ENCODE data around the gene SPTBN4.

SPTBN4 gene

DNA sequence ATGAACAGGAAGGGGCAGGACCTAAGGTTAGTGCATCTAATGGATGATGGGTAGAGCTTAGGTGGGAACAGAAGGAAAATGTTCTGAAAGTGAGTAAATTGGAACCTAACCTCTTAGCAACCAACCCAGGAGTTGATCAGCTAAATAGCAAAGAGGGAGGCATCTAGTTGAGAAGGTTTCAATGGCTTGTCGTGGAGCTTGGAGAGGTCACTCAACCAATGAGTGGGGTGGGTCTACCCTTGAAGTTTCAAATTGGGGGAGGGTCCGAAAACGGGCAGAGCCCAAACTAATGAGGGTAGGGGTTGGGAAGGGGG is 104.2 kb downstream of the SPTBN4 start:
- Histone ChIP-seq H3K4me1 (ENCODE audit: control insufficient read depth, insufficient read depth, low read length) (peaks cover 16% of the 10 kb centered on the region), H3K36me3 (ENCODE audit: control insufficient read depth in 2 of 2, insufficient read depth in 1 of 2, low read length in 2 of 2) (no peaks in the 10 kb centered on the region), H3K4me3 (ENCODE audit: low read depth, low read length) (no peak overlapping the region), H3K9me3 (ENCODE audit: control insufficient read depth, insufficient read depth, low read depth, low read length) (no peaks in the 10 kb centered on the region), H3K27ac (ENCODE audit: extremely low read depth, low read depth, low read length) (no peak overlapping the region)
- ChIA-PET POLR2A (interaction anchor here (0.6 to 2.0 kb wide), 37 partner anchors 9 to 1351 kb away, joined by 3 to 35 read pairs (median 5); partner anchors contain the start of genes ACTMAP, BLVRB, C19orf47 and COQ8B), CTCF (interaction anchor here (0.6 to 12.8 kb wide), 43 partner anchors 9 to 1201 kb away, joined by 3 to 132 read pairs (median 7); partner anchors contain the start of genes BLVRB, EID2B and LTBP4)
- TF ChIP-seq ZNF366 (tag by site-specific recombination; conservative IDR thresholded peaks at IDR 0.05) (peak; percentile 72), ZNF292 (tag by site-specific recombination; IDR thresholded peaks at IDR 0.05; ENCODE audit: borderline replicate concordance, low read depth) (no peak), ZNF571 (tag by site-specific recombination; IDR thresholded peaks at IDR 0.05) (no peak), ZNF76 (tag by site-specific recombination; IDR thresholded peaks at IDR 0.05; ENCODE audit: borderline replicate concordance, low read depth) (peak; percentile 37; the same call in 1 of the 2 replicates), ZNF549 (tag by site-specific recombination; IDR thresholded peaks at IDR 0.05) (no peak), ZNF16 (tag by site-specific recombination; IDR thresholded peaks at IDR 0.05; ENCODE audit: low read depth) (no peak), SP3 (tag by site-specific recombination; IDR thresholded peaks at IDR 0.05) (peak; percentile 85; the same call in 1 of the 2 replicates), ZNF658 (tag by site-specific recombination; IDR thresholded peaks at IDR 0.05) (0 out of 2 replicates have a peak, but pooled peaks have one; percentile 14), ZNF521 (tag by site-specific recombination; IDR thresholded peaks at IDR 0.05) (no peak), YY2 (tag by site-specific recombination; IDR thresholded peaks at IDR 0.05) (no peak), ZBTB7A (tag by site-specific recombination; IDR thresholded peaks at IDR 0.05; ENCODE audit: low read depth) (0 out of 2 replicates have a peak, but pooled peaks have one; percentile 51), KLF10 (tag by site-specific recombination; IDR thresholded peaks at IDR 0.05) (peak; percentile 5; the same call in 1 of the 2 replicates)
- TF ChIP-seq, protein P1, sequence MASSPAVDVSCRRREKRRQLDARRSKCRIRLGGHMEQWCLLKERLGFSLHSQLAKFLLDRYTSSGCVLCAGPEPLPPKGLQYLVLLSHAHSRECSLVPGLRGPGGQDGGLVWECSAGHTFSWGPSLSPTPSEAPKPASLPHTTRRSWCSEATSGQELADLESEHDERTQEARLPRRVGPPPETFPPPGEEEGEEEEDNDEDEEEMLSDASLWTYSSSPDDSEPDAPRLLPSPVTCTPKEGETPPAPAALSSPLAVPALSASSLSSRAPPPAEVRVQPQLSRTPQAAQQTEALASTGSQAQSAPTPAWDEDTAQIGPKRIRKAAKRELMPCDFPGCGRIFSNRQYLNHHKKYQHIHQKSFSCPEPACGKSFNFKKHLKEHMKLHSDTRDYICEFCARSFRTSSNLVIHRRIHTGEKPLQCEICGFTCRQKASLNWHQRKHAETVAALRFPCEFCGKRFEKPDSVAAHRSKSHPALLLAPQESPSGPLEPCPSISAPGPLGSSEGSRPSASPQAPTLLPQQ (tag by site-specific recombination; IDR thresholded peaks at IDR 0.05) = 0 out of 2 replicates have a peak, but pooled peaks have one; percentile 1
- TF ChIP-seq, protein P2, sequence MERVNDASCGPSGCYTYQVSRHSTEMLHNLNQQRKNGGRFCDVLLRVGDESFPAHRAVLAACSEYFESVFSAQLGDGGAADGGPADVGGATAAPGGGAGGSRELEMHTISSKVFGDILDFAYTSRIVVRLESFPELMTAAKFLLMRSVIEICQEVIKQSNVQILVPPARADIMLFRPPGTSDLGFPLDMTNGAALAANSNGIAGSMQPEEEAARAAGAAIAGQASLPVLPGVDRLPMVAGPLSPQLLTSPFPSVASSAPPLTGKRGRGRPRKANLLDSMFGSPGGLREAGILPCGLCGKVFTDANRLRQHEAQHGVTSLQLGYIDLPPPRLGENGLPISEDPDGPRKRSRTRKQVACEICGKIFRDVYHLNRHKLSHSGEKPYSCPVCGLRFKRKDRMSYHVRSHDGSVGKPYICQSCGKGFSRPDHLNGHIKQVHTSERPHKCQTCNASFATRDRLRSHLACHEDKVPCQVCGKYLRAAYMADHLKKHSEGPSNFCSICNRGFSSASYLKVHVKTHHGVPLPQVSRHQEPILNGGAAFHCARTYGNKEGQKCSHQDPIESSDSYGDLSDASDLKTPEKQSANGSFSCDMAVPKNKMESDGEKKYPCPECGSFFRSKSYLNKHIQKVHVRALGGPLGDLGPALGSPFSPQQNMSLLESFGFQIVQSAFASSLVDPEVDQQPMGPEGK (tag by site-specific recombination; IDR thresholded peaks at IDR 0.05) = peak; percentile 35; the same call in 1 of the 2 replicates
- TF ChIP-seq, protein P3, sequence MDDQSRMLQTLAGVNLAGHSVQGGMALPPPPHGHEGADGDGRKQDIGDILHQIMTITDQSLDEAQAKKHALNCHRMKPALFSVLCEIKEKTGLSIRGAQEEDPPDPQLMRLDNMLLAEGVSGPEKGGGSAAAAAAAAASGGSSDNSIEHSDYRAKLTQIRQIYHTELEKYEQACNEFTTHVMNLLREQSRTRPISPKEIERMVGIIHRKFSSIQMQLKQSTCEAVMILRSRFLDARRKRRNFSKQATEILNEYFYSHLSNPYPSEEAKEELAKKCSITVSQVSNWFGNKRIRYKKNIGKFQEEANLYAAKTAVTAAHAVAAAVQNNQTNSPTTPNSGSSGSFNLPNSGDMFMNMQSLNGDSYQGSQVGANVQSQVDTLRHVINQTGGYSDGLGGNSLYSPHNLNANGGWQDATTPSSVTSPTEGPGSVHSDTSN (CRISPR knock-in tag; IDR thresholded peaks at IDR 0.05) = no peak
- TF ChIP-seq, protein P4, sequence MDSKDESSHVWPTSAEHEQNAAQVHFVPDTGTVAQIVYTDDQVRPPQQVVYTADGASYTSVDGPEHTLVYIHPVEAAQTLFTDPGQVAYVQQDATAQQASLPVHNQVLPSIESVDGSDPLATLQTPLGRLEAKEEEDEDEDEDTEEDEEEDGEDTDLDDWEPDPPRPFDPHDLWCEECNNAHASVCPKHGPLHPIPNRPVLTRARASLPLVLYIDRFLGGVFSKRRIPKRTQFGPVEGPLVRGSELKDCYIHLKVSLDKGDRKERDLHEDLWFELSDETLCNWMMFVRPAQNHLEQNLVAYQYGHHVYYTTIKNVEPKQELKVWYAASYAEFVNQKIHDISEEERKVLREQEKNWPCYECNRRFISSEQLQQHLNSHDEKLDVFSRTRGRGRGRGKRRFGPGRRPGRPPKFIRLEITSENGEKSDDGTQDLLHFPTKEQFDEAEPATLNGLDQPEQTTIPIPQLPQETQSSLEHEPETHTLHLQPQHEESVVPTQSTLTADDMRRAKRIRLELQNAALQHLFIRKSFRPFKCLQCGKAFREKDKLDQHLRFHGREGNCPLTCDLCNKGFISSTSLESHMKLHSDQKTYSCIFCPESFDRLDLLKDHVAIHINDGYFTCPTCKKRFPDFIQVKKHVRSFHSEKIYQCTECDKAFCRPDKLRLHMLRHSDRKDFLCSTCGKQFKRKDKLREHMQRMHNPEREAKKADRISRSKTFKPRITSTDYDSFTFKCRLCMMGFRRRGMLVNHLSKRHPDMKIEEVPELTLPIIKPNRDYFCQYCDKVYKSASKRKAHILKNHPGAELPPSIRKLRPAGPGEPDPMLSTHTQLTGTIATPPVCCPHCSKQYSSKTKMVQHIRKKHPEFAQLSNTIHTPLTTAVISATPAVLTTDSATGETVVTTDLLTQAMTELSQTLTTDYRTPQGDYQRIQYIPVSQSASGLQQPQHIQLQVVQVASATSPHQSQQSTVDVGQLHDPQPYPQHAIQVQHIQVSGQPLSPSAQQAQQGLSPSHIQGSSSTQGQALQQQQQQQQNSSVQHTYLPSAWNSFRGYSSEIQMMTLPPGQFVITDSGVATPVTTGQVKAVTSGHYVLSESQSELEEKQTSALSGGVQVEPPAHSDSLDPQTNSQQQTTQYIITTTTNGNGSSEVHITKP (tag by site-specific recombination; IDR thresholded peaks at IDR 0.05) = peak; percentile 93
- TF ChIP-seq, protein P5, sequence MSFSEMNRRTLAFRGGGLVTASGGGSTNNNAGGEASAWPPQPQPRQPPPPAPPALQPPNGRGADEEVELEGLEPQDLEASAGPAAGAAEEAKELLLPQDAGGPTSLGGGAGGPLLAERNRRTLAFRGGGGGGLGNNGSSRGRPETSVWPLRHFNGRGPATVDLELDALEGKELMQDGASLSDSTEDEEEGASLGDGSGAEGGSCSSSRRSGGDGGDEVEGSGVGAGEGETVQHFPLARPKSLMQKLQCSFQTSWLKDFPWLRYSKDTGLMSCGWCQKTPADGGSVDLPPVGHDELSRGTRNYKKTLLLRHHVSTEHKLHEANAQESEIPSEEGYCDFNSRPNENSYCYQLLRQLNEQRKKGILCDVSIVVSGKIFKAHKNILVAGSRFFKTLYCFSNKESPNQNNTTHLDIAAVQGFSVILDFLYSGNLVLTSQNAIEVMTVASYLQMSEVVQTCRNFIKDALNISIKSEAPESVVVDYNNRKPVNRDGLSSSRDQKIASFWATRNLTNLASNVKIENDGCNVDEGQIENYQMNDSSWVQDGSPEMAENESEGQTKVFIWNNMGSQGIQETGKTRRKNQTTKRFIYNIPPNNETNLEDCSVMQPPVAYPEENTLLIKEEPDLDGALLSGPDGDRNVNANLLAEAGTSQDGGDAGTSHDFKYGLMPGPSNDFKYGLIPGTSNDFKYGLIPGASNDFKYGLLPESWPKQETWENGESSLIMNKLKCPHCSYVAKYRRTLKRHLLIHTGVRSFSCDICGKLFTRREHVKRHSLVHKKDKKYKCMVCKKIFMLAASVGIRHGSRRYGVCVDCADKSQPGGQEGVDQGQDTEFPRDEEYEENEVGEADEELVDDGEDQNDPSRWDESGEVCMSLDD (tag by site-specific recombination; IDR thresholded peaks at IDR 0.05) = 0 out of 2 replicates have a peak, but pooled peaks have one; percentile 21

Measured in HEK293 (cell line).